ENCODE results near the gene GLB1L2. TPM values are rescaled to one million over a fixed set of nuclear protein-coding genes. Genes with fewer than 3 reads are reported as not detected.

Gene GLB1L2
- total and polyA plus RNA-seq, 2 of the 13 experiments (the other 11 are each of a cell fraction or from before 2014, with no cell fraction given), result 0.59 to 0.69 TPM

DNA sequence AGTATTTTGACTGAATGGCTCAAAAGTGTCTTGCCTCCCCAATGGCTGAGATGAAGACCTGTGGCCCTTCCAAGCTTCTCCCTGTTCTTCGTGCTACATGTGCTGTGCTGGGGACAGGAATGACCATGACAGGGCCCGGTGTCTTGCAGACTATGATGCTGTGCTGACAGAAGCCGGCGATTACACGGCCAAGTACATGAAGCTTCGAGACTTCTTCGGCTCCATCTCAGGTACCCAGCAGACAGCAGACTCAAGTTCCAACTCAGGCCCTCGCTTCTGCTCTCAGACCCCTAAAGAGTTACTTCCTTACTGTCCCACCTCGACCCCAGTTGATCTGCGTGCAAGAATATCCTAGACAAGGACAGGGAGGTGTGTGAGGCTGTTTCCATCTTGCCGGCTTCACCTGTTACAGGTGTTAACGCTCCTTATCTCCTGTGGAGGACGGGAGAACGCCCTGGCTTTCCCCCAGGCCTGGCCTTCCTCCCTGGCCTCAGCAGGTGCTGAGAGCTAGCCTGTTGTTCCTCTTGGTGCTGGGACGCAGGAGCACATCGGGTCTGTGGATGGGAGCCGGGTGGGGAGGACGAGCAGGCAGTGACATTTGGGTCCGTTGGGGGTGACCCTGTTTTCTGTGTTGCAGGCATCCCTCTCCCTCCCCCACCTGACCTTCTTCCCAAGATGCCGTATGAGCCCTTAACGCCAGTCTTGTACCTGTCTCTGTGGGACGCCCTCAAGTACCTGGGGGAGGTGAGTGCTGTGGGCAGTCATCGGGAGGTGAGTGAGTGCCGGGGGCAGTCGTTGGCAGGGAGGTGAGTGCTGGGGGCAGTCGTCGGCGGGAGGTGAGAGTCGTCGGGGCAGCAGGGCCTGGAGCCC, 38.1 kb downstream of the GLB1L2 start:
- no peaks in the 10 kb centered on the region for H3K9me3 ChIP-seq (ENCODE audit: low read length)
- ChIA-PET CTCF (ENCODE audit: low intra/inter-chr PET ratio, low total read pairs) (no interaction called here), POLR2A (no interaction called here)
- FAIRE-seq (no peak), ATAC-seq (no peak), DNase-seq (ENCODE audit: low spot score) (no peak)
- no peak overlapping the region for H3K4me2 ChIP-seq (ENCODE audit: low read depth, low read length)
- H3K9ac ChIP-seq (ENCODE audit: insufficient read depth, low read depth, low read length), result no peak overlapping the region
- H3K4me3 ChIP-seq (replicated peaks in 1 of 3; ENCODE audit: insufficient read depth in 1 of 3, low read depth in 2 of 3, low read length in 3 of 3), result no peak overlapping the region
- no peak overlapping the region for H2AFZ ChIP-seq (ENCODE audit: low read length)
- BruUV-seq (replicated peaks), result no TSS peak
- TF ChIP-seq, protein P1, sequence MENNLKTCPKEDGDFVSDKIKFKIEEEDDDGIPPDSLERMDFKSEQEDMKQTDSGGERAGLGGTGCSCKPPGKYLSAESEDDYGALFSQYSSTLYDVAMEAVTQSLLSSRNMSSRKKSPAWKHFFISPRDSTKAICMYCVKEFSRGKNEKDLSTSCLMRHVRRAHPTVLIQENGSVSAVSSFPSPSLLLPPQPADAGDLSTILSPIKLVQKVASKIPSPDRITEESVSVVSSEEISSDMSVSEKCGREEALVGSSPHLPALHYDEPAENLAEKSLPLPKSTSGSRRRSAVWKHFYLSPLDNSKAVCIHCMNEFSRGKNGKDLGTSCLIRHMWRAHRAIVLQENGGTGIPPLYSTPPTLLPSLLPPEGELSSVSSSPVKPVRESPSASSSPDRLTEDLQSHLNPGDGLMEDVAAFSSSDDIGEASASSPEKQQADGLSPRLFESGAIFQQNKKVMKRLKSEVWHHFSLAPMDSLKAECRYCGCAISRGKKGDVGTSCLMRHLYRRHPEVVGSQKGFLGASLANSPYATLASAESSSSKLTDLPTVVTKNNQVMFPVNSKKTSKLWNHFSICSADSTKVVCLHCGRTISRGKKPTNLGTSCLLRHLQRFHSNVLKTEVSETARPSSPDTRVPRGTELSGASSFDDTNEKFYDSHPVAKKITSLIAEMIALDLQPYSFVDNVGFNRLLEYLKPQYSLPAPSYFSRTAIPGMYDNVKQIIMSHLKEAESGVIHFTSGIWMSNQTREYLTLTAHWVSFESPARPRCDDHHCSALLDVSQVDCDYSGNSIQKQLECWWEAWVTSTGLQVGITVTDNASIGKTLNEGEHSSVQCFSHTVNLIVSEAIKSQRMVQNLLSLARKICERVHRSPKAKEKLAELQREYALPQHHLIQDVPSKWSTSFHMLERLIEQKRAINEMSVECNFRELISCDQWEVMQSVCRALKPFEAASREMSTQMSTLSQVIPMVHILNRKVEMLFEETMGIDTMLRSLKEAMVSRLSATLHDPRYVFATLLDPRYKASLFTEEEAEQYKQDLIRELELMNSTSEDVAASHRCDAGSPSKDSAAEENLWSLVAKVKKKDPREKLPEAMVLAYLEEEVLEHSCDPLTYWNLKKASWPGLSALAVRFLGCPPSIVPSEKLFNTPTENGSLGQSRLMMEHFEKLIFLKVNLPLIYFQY (CRISPR knock-in tag; IDR thresholded peaks at IDR 0.05; ENCODE audit: borderline replicate concordance), result no peak
- TF ChIP-seq RFX5 (IDR thresholded peaks at IDR 0.05; ENCODE audit: low read depth, low read length) (no peak), SMAD1 (CRISPR knock-in tag; IDR thresholded peaks at IDR 0.05; ENCODE audit: borderline replicate concordance, low read depth) (no peak), PHF8 (CRISPR knock-in tag; IDR thresholded peaks at IDR 0.05) (no peak)
- WGBS (ENCODE audit: low lambda C conversion rate), result 17% methylated on average over 16 of the region's 30 CpGs
- peaks cover 12 to 46% of the 10 kb centered on the region in 2 experiments; a peak in 4 of 5 replicates for H3K27me3 ChIP-seq (ENCODE audit: control insufficient read depth in 1 of 2, insufficient read depth in 2 of 2, low read length in 2 of 2)
- H4K20me1 ChIP-seq (ENCODE audit: insufficient read depth, low read length), result no peaks in the 10 kb centered on the region
- intact Hi-C loops (cut with micrococcal nuclease; ENCODE audit: unreplicated experiment) (no loop called here), in situ Hi-C loops (cut with HindIII; ENCODE audit: extremely low pct_ligation_motif_present, low pct_unique_long_range_greater_than_20kb) (loop anchor here (10.0 kb wide), 1 partner anchor 205 kb away; no protein-coding TSS in a partner anchor)
- no peaks in the 10 kb centered on the region for H3K79me2 ChIP-seq (ENCODE audit: insufficient read depth, low read length)
- no peak overlapping the region for H3K27ac ChIP-seq (ENCODE audit: extremely low read length, insufficient read depth, low read length)
- H3K4me1 ChIP-seq (ENCODE audit: insufficient read depth, low read length), result no peaks in the 10 kb centered on the region
- H3K36me3 ChIP-seq (replicated peaks in 1 of 2; ENCODE audit: control insufficient read depth in 1 of 2, insufficient read depth in 2 of 2, low read length in 2 of 2), result no peaks in the 10 kb centered on the region
